Mesenteric fat pad (tissue), 1 donor: ENCODE data around the gene ATM. TPM values are rescaled to one million over a fixed set of nuclear protein-coding genes. Genes with fewer than 3 reads are reported as not detected.

Experiments
- DNase-seq: peaks from one replicate; pipeline ENCODE4 v3.0.0-alpha.2; 2020; ENCODE audit warnings: low spot score
- long read RNA-seq: library from polyadenylated mRNA; unstranded; transcript quantifications from one replicate; pipeline ENCODE4 v2.0.0, GENCODE V29; 2020
- total RNA-seq: library from RNA; stranded (reverse); fragmentation: NEBNext Ultra II Directional; extraction: Animal tissue kit (Norgen Biotek cat#: 25700); gene quantifications from one replicate; pipeline ENCODE4 v1.2.1, GENCODE V29; 2021
- donor health status: DM: yes; HTN: yes; CAD: no.

Gene ATM, protein sequence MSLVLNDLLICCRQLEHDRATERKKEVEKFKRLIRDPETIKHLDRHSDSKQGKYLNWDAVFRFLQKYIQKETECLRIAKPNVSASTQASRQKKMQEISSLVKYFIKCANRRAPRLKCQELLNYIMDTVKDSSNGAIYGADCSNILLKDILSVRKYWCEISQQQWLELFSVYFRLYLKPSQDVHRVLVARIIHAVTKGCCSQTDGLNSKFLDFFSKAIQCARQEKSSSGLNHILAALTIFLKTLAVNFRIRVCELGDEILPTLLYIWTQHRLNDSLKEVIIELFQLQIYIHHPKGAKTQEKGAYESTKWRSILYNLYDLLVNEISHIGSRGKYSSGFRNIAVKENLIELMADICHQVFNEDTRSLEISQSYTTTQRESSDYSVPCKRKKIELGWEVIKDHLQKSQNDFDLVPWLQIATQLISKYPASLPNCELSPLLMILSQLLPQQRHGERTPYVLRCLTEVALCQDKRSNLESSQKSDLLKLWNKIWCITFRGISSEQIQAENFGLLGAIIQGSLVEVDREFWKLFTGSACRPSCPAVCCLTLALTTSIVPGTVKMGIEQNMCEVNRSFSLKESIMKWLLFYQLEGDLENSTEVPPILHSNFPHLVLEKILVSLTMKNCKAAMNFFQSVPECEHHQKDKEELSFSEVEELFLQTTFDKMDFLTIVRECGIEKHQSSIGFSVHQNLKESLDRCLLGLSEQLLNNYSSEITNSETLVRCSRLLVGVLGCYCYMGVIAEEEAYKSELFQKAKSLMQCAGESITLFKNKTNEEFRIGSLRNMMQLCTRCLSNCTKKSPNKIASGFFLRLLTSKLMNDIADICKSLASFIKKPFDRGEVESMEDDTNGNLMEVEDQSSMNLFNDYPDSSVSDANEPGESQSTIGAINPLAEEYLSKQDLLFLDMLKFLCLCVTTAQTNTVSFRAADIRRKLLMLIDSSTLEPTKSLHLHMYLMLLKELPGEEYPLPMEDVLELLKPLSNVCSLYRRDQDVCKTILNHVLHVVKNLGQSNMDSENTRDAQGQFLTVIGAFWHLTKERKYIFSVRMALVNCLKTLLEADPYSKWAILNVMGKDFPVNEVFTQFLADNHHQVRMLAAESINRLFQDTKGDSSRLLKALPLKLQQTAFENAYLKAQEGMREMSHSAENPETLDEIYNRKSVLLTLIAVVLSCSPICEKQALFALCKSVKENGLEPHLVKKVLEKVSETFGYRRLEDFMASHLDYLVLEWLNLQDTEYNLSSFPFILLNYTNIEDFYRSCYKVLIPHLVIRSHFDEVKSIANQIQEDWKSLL (N-terminal part only)
- 54.5 TPM for total RNA-seq
- long read RNA-seq, partial matches to known transcripts = 1 of 1 reads
- long read RNA-seq, other reads (novel, unspliced or antisense) = 0 of 1 reads

DNA sequence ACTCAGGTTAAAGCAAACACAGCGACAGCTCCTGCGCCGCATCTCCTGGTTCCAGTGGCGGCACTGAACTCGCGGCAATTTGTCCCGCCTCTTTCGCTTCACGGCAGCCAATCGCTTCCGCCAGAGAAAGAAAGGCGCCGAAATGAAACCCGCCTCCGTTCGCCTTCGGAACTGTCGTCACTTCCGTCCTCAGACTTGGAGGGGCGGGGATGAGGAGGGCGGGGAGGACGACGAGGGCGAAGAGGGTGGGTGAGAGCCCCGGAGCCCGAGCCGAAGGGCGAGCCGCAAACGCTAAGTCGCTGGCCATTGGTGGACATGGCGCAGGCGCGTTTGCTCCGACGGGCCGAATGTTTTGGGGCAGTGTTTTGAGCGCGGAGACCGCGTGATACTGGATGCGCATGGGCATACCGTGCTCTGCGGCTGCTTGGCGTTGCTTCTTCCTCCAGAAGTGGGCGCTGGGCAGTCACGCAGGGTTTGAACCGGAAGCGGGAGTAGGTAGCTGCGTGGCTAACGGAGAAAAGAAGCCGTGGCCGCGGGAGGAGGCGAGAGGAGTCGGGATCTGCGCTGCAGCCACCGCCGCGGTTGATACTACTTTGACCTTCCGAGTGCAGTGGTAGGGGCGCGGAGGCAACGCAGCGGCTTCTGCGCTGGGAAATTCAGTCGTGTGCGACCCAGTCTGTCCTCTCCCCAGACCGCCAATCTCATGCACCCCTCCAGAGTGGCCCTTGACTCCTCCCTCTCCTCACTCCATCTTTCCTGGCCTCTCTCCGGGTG lies at the start of gene ATM, which contains the start of gene NPAT:
ATM (plus strand) TSS at position 494 of the 774 bp plus-strand sequence. CDS start 4,558 bp downstream, outside the sequence.
NPAT (minus strand) TSS at position 65 of the 774 bp plus-strand sequence. CDS start 102 bp downstream, outside the sequence.
- DNase-seq = peak; percentile 99

GRCh38 chr11:108177570-108177969 lies 45.3 kb upstream of the ATM start:
- no peak for DNase-seq

DNA sequence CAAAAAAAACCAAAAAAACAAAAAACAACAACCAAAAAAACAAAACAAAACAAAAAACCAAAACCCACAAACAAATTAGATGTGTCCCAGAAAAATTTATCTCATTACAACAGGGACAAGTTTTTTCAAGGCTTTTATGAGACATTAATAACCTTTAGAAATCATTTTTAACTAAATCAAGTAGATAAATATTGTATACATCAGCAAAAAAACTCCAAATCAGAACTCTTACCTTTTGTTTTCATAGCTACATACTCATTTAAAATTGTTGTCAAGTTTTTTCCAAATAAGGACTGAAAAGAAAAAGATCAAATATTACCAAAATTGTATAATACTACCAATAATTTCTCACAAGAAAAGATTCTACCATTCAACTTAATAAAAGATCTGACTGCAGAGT lies 29.1 kb upstream of the ATM start:
- no peak for DNase-seq

GRCh38 chr11:108196901-108197300 lies 26.0 kb upstream of the ATM start:
- no peak for DNase-seq

- DNase-seq = no peak
Observed at GRCh38 chr11:108197351-108197750, 25.5 kb upstream of the ATM start.

DNA sequence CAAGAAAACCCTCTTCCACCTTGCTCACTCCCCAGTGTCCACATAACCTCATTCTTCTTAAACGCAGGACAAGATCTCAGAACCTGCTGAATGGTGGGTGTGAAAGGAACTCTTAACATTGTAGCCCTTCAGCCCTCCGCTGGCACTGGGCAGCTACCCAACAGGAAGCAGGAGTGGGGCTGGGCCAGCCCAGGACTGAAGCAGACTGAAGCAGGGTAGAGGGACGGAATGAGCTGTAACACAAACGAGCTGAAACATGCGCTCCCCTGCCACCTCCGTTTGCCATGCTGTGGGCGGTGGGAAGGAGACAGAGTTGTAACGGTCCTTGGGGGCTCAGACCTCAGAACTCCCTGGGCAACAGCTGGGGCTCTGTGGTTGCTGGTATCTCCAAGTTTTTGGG lies 24.0 kb upstream of the ATM start:
- DNase-seq = no peak

DNA sequence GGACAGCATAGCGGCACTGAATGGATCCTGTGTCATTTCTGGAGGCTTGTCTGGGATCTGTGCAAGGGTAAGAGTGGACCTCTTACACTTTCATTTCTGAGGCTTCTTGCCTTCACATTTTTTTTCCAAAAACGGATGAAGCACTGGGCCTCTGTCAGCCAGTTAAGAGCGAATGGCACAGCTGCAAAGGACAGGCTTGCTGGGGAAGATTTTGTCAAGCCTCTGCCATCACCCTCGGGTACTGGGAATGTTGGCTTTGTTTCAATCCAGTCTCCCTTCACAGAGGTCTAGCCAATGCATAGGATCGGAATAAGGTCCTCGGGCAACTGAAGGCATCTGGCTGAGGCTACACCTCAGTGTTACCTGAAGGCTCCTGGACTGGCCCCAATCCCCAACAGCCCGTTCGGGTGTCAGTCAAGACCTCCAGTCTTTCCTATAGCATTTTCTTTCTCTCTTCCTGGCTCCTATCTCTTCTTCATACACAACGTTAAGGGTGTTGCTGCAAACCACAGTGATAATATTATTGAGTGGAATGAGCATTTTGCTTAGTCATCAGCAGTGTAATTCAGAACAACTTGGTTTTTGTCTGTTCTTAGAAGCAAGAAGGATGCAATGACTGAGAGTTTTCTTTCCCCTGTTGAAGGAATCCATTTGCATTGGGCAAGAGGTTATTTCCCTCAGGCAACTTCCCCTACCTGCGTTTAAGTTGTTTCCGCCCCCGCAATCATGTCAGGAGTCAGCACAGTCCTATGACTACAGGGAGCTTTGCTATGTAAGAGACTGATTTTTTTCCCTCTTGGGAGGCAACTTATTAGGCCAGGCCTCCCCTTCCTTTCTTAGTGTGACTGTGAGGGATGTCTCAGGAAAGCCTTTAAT lies 23.2 kb upstream of the ATM start:
- no peak for DNase-seq

DNA sequence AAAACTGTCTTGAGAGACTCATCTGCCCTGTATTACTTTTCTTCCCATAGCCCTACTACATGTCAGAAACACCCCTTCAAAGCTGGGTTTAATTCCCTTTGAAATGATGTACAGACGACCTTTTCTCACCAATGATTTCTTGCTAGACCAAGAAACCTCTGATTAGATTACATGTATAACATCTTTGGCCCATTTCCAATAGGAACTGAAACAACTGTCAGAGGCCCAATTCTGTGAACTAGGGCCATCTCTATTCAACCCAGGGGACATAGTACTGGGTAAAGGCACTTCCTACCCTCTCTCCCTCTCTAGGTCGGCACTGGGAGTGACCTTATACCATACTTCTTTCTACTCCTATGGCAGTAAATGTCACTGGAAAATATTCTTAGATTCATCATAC lies 19.8 kb upstream of the ATM start:
- no peak for DNase-seq

GRCh38 chr11:108204376-108204775 lies 18.5 kb upstream of the ATM start:
- DNase-seq = no peak

DNA sequence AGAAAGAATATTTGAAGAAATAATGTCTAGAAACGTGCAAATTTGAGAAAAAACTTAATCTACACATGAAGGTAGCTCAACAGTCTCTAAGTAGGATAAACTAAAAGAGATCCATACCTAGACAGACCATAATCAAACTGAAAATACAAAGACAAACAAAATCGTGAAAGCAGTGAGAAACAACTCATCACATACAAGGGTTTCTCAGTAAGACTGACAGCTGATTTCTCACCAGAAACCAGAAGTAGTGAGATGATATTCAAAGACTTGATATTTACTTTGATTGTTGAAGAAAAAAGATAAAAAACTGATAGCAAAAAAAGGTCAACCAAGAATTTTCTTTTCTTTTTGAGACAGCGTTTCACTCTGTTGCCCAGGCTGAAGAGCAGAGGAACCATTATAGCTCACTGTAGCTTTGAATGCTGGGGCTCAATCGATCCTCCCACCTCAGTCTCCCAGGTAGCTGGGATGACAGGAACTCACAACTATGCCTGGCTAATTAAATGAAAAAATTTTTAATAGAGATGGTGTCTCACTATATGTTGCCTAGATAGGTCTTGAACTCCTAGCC lies 17.9 kb upstream of the ATM start:
- DNase-seq = no peak

DNA sequence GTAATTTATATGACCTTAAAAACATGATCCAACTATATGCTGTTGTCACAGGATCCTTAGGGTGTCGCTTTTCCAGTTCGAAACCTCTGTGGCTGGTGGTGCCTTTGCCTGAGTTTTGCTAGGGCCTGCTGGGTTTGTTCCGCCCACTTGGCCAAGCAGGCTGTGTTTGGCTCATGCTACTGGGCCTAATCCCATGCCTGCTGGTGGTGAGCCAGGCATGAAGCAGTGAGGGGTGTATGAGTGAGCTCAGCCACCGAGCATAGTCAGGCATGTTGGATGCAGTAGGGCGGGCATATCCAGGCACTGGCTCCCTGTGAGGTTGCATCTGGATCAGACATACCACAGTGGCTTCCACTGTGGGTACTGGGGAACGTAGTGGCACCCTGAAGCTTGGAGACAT lies 16.7 kb upstream of the ATM start:
- no peak for DNase-seq

- DNase-seq = no peak
Observed at GRCh38 chr11:108206969-108207682, 15.7 kb upstream of the ATM start.

DNA sequence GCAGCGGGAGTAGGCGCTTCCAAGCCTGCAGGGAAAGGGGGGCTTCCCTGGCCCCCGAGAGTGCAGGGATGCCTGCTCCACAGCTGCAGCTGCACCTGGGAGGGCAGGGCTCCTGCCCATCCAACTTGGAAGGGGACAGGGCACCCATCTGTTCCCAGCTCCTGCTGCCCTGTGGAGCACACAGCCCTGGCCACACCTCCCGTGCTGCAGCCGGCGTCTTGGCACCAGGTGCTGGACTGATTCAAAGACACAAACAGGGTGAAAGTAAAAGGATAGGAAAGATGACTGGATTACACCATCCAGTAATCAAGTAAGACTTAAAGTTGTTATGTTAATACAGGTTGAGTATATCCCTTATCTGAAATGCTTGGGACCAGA lies 15.2 kb upstream of the ATM start:
- DNase-seq = no peak

DNA sequence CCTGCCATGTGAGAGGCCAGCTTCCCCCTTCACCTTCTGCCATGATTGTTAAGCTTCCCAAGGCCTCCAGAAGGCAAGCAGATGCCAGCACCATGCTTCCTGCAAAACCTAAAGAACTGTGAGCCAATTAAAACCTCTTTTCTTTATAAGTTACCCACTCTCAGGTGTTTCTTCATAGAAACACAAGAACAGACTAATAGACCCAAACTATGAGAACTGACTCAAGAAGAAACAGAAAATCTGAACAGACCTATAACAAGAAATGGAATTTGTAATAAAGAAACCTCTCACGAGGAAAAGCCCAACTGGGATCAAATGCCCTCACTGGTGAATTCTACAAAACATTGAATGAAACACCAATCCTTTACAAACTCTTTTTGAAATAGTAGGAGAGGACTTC lies 12.4 kb upstream of the ATM start:
- DNase-seq = no peak

- DNase-seq = no peak
Observed at GRCh38 chr11:108213784-108214183, 9.1 kb upstream of the ATM start.

DNA sequence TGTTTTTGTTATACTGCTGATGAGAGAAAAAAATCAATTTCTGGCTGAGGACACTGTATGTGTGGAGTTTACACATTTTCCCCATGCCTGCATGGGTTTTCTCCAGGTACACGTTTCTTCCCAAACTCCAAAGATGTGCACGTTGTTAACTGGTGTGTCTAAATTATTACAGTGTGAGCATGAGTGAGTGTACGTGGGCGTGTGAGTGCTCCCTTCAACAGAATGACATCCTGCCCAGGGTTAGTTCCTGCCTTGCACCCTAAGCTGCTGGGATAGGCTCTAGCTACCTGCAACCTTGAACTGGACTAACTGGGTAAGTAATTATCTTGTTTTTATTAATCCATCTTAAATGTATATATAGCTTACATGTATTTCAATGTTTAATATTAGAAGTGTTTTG lies 5.9 kb upstream of the ATM start:
- no peak for DNase-seq

DNA sequence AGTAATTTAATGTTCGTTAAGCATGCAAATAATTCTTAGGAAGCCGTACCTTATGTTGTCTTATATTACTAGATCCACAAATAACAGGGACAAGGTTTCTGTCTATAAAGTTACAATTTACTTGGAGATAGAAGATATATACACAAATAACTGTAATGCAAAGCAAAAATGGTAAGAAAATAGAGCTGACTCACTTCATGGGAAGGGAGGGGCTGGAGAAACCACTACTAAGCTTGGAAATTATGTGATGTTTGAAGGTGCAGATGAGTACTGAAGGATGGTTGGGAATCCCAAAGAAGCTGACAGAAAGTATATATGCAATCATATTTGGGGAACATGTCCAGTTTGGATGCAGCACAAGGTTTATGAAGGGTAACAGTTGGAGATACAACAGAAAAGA lies 4.4 kb upstream of the ATM start:
- no peak for DNase-seq
